Activated CD4-positive, alpha-beta T cell treated with anti-CD3 and anti-CD28 coated beads for 4 hours (primary cell): ENCODE results near the gene DLD.
A peak's percentile ranks its signal among the peaks of the same experiment; 100 is the strongest.
"Not testable (repeated sequence)": the region's sequence is repeated elsewhere in the genome, so short reads cannot be mapped to it uniquely, and the experiment has no call there.

Experiments used
- DNase-seq, 2 donors: peaks; one replicate each; pipeline ENCODE4 v3.0.0-alpha.2; 2020

DLD gene

GRCh38 chr7:107874605-107875446 lies 16.2 kb upstream of the DLD start:
- DNase-seq, result peak; percentile 26 to 33

- DNase-seq, result no peak
These were observed 14.1 kb upstream of the DLD start for GRCh38 chr7:107876916-107877315.

- DNase-seq, result no peak
These were observed 13.1 kb upstream of the DLD start for GRCh38 chr7:107877731-107878382.

GRCh38 chr7:107878636-107879035 lies 12.3 kb upstream of the DLD start:
- no peak for DNase-seq

DNA sequence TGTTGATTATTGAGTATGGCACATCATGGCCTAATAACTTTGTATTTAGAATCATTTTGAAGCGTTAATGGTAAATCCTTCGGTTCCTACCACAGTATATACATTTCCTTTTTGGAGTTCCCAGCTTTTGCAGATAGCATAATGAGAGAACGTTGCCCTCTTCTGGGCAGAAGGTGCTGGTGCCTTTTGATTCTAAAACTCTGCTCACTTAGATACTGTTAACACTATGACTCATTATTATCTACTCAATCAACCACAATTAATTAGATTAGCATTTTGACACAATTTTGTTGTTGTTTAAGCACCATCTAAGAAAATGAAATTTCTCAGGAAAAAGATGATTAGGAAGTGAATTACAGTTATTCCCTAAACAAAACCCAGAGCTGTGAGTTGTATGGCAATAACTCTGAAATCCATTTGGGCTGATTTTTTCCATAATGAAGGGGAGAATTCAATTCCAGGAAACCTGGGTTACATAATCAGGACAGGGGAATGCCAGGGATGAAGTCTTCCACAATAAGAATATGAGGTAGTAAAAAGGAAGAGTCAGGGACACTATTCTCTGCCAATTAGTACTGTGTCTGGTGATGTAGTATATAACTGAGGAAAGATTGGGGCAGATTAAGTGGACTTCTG lies 11.5 kb upstream of the DLD start:
- DNase-seq, result peak in 1 of 2 donors; percentile 28

DNA sequence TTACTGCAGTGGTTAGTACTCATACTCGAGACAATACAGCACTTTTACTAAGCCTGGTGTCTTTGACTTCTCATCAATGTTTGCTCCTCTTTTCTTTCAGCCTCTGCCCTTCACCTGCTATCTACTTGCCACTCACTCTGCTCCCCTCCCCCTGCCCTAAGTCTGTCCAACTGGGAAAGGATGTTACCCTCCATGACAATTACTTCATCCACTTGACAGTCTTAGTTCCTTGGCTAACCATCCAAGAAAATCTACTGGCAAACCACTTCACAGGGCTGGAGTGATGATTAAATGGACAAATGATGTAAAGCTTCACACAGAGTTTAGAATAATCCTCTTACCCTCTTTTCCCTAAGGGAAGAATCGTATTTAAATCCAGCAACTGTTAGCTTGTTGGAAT lies 8.2 kb upstream of the DLD start:
- DNase-seq, result no peak

DNA sequence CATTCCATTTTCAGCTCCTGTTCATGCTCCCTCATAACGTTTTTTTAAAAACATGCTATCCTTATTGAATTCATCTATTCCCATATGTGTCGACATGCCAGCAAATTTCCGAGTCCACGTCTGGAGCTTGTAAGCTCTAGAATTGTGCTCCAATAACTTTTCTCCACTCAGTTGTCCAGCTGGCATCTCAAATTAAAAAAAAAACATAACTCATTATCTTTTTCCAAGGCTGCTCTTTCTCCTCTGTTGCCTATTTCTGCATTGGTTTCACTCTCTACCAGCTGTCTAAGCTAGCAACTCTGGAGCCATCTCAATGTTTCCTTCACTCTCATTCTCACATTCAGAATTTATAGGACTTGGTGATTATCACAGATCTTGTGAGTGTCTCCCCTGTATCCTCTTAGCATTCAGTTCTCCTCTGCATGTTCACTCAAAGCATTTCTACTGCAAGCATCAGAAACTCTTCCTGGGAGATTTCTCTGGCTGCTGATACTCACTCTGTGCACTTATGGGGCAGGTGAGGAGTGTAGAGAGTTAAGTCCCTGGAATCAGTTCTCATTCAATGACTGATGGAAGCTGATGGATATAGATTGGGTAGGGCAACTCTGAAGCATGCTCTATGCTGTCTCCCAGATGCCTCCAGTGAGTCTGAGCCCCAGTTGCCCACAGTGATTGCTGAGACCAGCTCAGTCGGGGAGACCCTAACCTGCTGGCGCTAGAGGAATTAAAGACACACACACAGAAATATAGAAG lies 6.7 kb upstream of the DLD start:
- no peak for DNase-seq

GRCh38 chr7:107887827-107888226 lies 3.2 kb upstream of the DLD start:
- DNase-seq, result not testable (repeated sequence)

GRCh38 chr7:107889992-107890391 lies 991 bp upstream of the DLD start:
- DNase-seq, result no peak

DNA sequence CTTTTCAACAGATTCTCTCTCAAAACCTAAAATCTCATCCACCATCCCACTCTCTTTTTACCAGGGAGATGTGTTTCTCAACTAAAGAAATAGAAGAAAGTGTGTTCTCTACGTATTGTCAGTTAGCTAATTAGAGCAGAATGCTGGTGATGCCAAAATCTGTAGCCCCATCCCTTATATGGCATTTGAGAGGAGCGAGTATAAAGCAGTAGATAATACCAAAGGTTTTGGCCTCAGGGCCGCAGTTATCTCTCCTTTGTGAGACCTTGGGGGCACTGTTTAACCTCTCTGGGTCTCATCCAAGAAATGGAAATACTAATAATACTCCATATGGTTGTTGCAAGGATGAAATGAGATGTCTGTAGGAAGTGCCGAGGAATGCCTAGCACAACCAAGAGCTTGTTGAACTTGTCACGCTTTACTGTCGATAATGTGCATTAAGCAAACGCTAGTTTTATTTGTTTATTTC lies 456 bp upstream of the DLD start:
- peak in 1 of 2 donors; percentile 14 for DNase-seq

DNA sequence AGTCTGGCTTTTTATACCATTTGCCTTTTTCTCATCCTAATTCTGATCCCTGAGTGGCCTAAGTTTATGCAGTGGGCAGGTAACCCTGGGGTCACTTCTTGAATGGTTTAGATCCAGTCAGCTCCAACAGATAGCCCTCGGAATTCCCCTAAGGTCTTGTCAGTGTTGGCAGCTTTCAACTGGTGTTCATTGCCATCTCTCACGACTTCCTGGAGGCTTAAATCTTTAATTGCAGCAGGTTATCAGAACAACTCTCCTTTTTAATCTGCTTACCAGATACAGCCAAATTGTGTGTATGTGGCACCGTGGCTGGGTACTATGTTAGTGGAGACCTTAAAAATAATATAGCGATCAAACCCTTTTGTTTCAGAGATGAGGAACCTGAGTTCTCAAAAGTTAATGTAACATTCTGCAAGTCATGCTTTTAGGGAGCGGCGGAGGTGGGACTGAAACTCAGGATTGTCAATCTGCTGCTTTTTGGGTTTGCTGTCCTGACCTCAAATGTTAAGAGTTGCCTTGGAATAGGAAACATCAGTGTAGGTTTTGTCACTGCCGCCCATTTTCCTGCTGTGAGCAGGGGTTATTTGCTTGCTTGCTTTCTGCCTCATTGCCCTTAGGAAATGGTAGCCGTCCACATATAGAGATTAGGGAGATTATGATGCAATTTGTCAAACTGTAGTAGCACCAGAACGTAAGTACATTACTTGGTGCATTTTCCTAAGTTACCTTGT lies 818 bp downstream of the DLD start:
- no peak for DNase-seq

DNA sequence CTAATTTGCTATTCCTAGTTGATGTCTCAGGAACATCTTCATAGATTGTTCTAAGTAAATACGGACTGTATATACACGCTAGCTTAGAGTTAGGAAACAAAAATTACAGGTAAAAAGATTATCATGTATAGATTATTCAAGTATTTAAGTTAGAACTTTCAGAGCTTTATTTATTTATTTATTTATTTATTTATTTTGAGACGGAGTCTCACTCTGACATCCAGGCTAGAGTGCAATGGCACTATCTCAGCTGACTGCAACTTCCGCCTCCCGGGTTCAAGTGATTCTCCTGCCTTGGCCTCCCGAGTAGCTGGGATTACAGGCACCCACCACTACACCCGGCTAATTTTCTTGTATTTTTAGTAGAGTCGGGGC lies 1.4 kb downstream of the DLD start:
- not testable (repeated sequence) for DNase-seq

- DNase-seq, result no peak
These were observed 8.1 kb downstream of the DLD start for GRCh38 chr7:107898997-107899594.

GRCh38 chr7:107900496-107901015 lies 9.6 kb downstream of the DLD start:
- no peak for DNase-seq

GRCh38 chr7:107902381-107902780 lies 11.4 kb downstream of the DLD start:
- DNase-seq, result no peak

DNA sequence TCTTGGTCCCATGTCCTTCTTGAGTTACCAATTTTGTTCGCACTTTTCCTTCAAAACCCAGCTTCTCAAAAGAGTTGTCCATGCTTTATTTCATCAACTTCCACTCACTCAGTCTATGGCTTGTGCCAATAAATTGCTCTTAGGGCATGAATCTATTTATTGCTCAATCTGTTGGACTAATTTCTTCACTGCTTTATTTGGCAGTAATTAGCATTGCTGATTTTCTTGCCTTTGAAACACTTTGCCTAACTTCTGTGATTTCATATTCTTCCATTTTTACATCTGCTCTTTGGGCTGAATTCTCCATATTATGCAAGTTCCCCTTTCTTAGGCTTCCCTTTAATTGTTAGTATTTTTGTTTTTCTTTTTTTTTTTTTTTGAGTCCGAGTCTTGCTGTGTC lies 16.8 kb downstream of the DLD start:
- no peak for DNase-seq

GRCh38 chr7:107909445-107909844 lies 18.5 kb downstream of the DLD start:
- no peak for DNase-seq

- no peak for DNase-seq
These were observed 21.0 kb downstream of the DLD start for GRCh38 chr7:107911981-107912380.

DNA sequence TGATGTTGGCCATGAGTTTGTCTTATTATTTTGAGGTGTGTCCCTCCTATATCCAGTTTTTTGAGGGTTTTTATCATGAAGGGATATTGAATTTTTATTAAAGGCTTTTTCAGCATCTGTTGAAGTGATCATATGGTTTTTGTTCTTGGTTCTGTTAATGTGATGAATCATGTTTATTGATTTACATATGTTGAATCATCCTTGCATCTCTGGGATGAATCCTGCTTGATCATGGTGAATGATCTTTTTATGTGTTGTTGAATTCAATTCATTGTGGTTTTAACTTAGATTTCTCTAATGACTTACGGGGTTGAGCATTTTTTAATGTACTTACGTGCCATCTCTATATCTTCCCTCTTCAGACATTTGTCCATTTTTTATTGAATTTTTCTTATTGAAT lies 22.9 kb downstream of the DLD start:
- no peak for DNase-seq

DNA sequence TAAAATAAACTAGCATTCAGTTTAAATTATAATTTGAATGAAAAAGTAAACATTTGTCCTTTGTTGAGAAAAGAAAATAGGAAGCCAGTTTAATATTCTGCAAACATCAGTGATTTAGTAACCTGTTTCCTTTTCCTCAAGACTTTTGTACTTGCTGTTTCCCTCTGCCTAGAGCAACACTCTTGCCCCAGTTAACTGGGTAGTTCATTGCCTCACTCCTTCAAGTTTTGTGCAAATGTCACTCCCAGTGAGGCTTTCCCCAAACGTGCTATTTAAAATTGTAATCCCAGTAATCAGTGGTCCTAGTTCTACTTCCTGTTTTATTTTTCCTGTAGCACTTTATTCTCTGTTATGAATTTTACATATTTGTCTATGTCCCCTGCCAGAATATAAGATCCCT lies 23.8 kb downstream of the DLD start:
- no peak for DNase-seq

GRCh38 chr7:107915541-107915940 lies 24.6 kb downstream of the DLD start:
- DNase-seq, result no peak
